HepG2 (cell line): ENCODE data around the gene C1R.
"Not testable (repeated sequence)": the region's sequence is repeated elsewhere in the genome, so short reads cannot be mapped to it uniquely, and the experiment has no call there.

Source experiments
- CTCF ChIP-seq: sonication (generic); formaldehyde crosslinking; IDR thresholded peaks from 2 replicates; pipeline ENCODE4 v1.5.0; 2020; ENCODE audit warnings: mild to moderate bottlenecking, missing genetic modification reagents, moderate library complexity
- EP300 ChIP-seq, 3 experiments: sonication (generic) in 1 of 3; formaldehyde crosslinking in 1 of 3; IDR thresholded peaks; 2 replicates each; pipeline versions ENCODE4 v1.5.1 to v1.6.1; 2011 to 2020; ENCODE audit warnings: low read depth in 2 of 3, low read length in 2 of 3, borderline replicate concordance in 1 of 3, improper control_type of control experiment in 1 of 3, mild to moderate bottlenecking in 1 of 3, missing genetic modification reagents in 1 of 3, moderate library complexity in 1 of 3
- ETV5 ChIP-seq: IDR thresholded peaks from 2 replicates; pipeline ENCODE4 v1.6.1; 2018; ENCODE audit warnings: missing biosample characterization, missing genetic modification reagents, inconsistent platforms, borderline replicate concordance
- ETV6 ChIP-seq: sonication (generic); formaldehyde crosslinking; conservative IDR thresholded peaks from 2 replicates; pipeline ENCODE4 v1.4.0; 2020; ENCODE audit warnings: missing genetic modification reagents
- NFE2L2 ChIP-seq: fragments of 150-350 bp; IDR thresholded peaks from 2 replicates; pipeline ENCODE4 v1.6.1; 2014; ENCODE audit warnings: low read length
- NFIC ChIP-seq: IDR thresholded peaks from 2 replicates; pipeline ENCODE4 v1.6.1; 2012; ENCODE audit warnings: mild to moderate bottlenecking, low read length, inconsistent platforms
- NR3C1 ChIP-seq: sonication (generic); formaldehyde crosslinking; IDR thresholded peaks from 2 replicates; pipeline ENCODE4 v1.4.0; 2020; ENCODE audit warnings: missing genetic modification reagents
- ZNF138 ChIP-seq: sonication (generic); formaldehyde crosslinking; IDR thresholded peaks from 2 replicates; pipeline ENCODE4 v1.5.0; 2020; ENCODE audit warnings: mild to moderate bottlenecking, low read depth, missing genetic modification reagents
- ZNF790 ChIP-seq: sonication (generic); formaldehyde crosslinking; IDR thresholded peaks from 2 replicates; pipeline ENCODE4 v1.8.0; 2022; ENCODE audit warnings: missing genetic modification reagents, mild to moderate bottlenecking, borderline replicate concordance

GRCh38 chr12:7055736-7056135 is 36.5 kb downstream of the C1R start:
- not testable (repeated sequence) for TF ChIP-seq CTCF (CRISPR knock-in tag); NFIC; ZNF138 (CRISPR knock-in tag); ZNF790 (CRISPR knock-in tag); NR3C1; NFE2L2; ETV6 (CRISPR knock-in tag); ETV5; EP300 (IDR thresholded peaks at IDR 0.05; ENCODE audit: low read depth in 2 of 2, low read length in 2 of 2); EP300 (CRISPR knock-in tag; IDR thresholded peaks at IDR 0.05; ENCODE audit: borderline replicate concordance)
